Activated naive CD8-positive, alpha-beta T cell treated with anti-CD3 and anti-CD28 coated beads, Interleukin-2, amount 10 ng/mL, durations not matched to agents 7 days and 5 days (primary cell): ENCODE measurements around the gene WSB1. TPM values are rescaled to one million over a fixed set of nuclear protein-coding genes. Genes with fewer than 3 reads are reported as not detected.

ENCODE experiments used
- ATAC-seq: fragments of 150-1000 bp; cut with Tn5 transposase; one replicate; pipeline ENCODE4 v1.10.0; 2021; ENCODE audit warnings: low read depth, moderate library complexity
- POLR2A ChIA-PET: fragments of 350-600 bp; sonication (Branson Sonifier 250); formaldehyde crosslinking; loops from one replicate; lab custom pipeline; 2021; ENCODE audit warnings: antibody characterized with exemption; lab: Charles Lee
- DNase-seq: peaks from one replicate; pipeline ENCODE4 v3.0.0; 2021
- H3K27ac Mint-ChIP-seq: one replicate; pipeline ENCODE4 v1.8.0; 2022; ENCODE audit warnings: mild to moderate bottlenecking, mixed read lengths
- H3K27me3 Mint-ChIP-seq: one replicate; pipeline ENCODE4 v1.8.0; 2022; ENCODE audit warnings: mild to moderate bottlenecking, moderate library complexity, mixed read lengths
- H3K36me3 Mint-ChIP-seq: one replicate; pipeline ENCODE4 v1.8.0; 2021; ENCODE audit warnings: mild to moderate bottlenecking, mixed read lengths
- H3K4me1 Mint-ChIP-seq: one replicate; pipeline ENCODE4 v1.8.0; 2021; ENCODE audit warnings: mixed read lengths
- H3K4me3 Mint-ChIP-seq: one replicate; pipeline ENCODE4 v1.8.0; 2022; ENCODE audit warnings: mild to moderate bottlenecking, moderate library complexity, mixed read lengths
- H3K9me3 Mint-ChIP-seq: one replicate; pipeline ENCODE4 v1.8.0; 2021; ENCODE audit warnings: mixed read lengths
- total RNA-seq, 2 experiments: library from RNA; stranded (reverse); gene quantifications; one replicate each; pipeline ENCODE4 v1.2.3, GENCODE V29; 2021

Gene WSB1
- total RNA-seq, 2 experiments from 2014 or later: 171 to 175 TPM

DNA sequence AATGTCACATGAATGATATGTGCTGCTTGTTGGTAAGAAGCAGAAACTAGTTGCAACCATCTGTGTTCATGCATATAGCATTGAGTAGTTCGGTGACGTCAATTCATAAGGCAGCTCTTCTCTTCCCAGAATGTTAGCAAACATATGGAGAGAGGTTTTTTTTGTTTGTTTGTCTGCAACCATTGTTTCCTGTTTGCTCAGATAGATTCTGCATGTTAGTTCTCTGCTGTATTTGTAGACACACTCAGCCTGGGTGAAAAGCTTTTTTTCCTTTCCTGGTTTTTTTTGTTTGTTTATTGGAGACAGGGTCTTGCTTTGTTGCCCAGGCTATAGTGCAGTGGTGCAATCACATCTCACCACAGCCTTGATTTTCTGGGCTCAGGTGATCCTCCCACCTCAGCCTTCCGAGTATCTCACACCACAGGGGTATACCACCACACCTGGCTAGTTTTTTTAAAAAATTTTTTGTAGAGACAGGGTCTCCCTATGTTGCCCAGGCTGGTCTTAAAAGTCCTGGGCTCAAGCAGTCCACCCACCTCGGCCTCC is 16.7 kb downstream of the WSB1 start:
- no peaks in the 10 kb centered on the region for H3K27me3 Mint-ChIP-seq
- ATAC-seq (no peak), DNase-seq (no peak)
- POLR2A ChIA-PET: no interaction called here
- H3K9me3 Mint-ChIP-seq: no peaks in the 10 kb centered on the region
- no peaks in the 10 kb centered on the region for H3K4me1 Mint-ChIP-seq
- H3K4me3 Mint-ChIP-seq: no peak overlapping the region
- no peak overlapping the region for H3K27ac Mint-ChIP-seq
- H3K36me3 Mint-ChIP-seq: peaks cover 42% of the 10 kb centered on the region

GRCh38 chr17:27313301-27313700 is 19.4 kb downstream of the WSB1 start:
- no peaks in the 10 kb centered on the region for H3K9me3 Mint-ChIP-seq
- H3K4me3 Mint-ChIP-seq: no peak overlapping the region
- POLR2A ChIA-PET: interaction anchor here (0.7 kb wide), 1 partner anchor 199 kb away, joined by 4 read pairs; no protein-coding TSS in a partner anchor
- DNase-seq (no peak), ATAC-seq (no peak)
- no peaks in the 10 kb centered on the region for H3K4me1 Mint-ChIP-seq
- no peak overlapping the region for H3K27ac Mint-ChIP-seq
- H3K27me3 Mint-ChIP-seq: no peaks in the 10 kb centered on the region
- peaks cover 53% of the 10 kb centered on the region for H3K36me3 Mint-ChIP-seq

DNA sequence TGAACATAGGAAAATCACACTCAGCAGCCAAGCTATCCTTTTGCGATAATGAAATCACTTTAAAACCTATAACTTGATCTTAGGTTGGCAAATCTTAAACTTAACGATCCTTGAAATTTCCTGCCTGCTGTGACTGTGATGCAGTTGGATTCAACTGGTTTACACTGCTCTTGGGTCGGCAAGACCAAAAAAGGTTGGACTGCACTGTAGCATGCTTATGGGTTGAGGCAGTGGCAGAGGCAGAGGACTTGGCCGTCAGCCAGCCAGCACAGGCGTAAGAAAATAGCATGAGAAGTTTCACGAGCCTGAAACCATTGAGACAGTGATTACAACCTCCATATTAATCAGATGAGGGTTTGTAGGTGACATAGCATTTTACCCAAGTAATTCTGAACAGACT is 21.4 kb downstream of the WSB1 start:
- Mint-ChIP-seq H3K4me1 (no peaks in the 10 kb centered on the region), H3K9me3 (no peaks in the 10 kb centered on the region), H3K4me3 (no peak overlapping the region), H3K27ac (no peak overlapping the region), H3K27me3 (no peaks in the 10 kb centered on the region), H3K36me3 (peaks cover 51% of the 10 kb centered on the region)
- no peak for DNase-seq
- ATAC-seq: no peak
- POLR2A ChIA-PET: interaction anchor here (1.2 kb wide), 1 partner anchor 22 kb away, joined by 3 read pairs; no protein-coding TSS in a partner anchor

GRCh38 chr17:27315796-27316465 is 22.0 kb downstream of the WSB1 start:
- no peak for DNase-seq
- peaks cover 45% of the 10 kb centered on the region for H3K36me3 Mint-ChIP-seq
- POLR2A ChIA-PET: interaction anchor here (1.2 kb wide), 1 partner anchor 23 kb away, joined by 3 read pairs; no protein-coding TSS in a partner anchor
- no peaks in the 10 kb centered on the region for H3K9me3 Mint-ChIP-seq
- H3K27ac Mint-ChIP-seq: no peak overlapping the region
- no peak for ATAC-seq
- H3K4me3 Mint-ChIP-seq: no peak overlapping the region
- no peaks in the 10 kb centered on the region for H3K4me1 Mint-ChIP-seq
- no peaks in the 10 kb centered on the region for H3K27me3 Mint-ChIP-seq

DNA sequence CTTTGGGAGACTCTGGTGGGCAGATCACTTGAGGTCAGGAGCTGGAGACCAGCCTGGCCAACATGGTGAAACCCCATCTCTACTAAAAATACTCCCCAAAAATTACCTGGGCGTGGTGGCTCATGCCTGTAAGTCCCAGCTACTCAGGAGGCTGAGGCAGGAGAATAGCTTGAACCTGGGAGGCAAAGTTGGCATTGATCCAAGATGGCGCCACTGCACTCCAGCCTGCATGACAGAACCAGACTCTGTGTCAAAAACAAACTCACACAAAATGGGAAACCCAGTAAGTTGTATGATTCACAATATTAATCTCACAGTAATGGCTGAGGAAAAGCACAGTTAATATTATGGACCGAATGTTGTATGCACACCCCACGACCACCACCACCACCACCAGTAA is 24.3 kb downstream of the WSB1 start:
- H3K4me3 Mint-ChIP-seq: no peak overlapping the region
- H3K36me3 Mint-ChIP-seq: peaks cover 29% of the 10 kb centered on the region
- POLR2A ChIA-PET: interaction anchor here (0.7 kb wide), 1 partner anchor 142 kb away, joined by 3 read pairs; no protein-coding TSS in a partner anchor
- no peaks in the 10 kb centered on the region for H3K9me3 Mint-ChIP-seq
- DNase-seq (no peak), ATAC-seq (no peak)
- H3K27me3 Mint-ChIP-seq: no peaks in the 10 kb centered on the region
- H3K27ac Mint-ChIP-seq: no peak overlapping the region
- no peaks in the 10 kb centered on the region for H3K4me1 Mint-ChIP-seq

DNA sequence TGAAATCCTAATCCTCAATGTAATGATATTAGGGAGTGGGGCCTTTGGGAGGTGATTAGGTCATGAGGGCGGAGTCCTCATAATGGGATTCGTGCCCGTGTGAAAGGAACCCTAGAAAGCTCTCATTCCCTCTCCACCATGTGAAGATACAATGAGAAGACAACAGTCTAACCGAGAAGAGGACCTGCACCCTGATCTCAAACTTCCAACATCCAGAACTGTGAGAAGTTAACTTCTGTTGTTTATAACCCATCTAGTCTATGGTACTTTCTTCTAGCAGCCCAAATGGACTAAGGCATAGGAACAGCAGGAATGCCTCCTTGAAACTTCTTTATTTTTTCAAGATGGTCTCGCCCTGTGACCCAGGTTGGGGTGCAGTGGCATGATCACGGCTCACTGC is 24.7 kb downstream of the WSB1 start:
- H3K9me3 Mint-ChIP-seq: no peaks in the 10 kb centered on the region
- DNase-seq (no peak), ATAC-seq (no peak)
- no peak overlapping the region for H3K27ac Mint-ChIP-seq
- H3K36me3 Mint-ChIP-seq: peaks cover 28% of the 10 kb centered on the region
- H3K4me1 Mint-ChIP-seq: no peaks in the 10 kb centered on the region
- H3K4me3 Mint-ChIP-seq: no peak overlapping the region
- POLR2A ChIA-PET: no interaction called here
- H3K27me3 Mint-ChIP-seq: no peaks in the 10 kb centered on the region

DNA sequence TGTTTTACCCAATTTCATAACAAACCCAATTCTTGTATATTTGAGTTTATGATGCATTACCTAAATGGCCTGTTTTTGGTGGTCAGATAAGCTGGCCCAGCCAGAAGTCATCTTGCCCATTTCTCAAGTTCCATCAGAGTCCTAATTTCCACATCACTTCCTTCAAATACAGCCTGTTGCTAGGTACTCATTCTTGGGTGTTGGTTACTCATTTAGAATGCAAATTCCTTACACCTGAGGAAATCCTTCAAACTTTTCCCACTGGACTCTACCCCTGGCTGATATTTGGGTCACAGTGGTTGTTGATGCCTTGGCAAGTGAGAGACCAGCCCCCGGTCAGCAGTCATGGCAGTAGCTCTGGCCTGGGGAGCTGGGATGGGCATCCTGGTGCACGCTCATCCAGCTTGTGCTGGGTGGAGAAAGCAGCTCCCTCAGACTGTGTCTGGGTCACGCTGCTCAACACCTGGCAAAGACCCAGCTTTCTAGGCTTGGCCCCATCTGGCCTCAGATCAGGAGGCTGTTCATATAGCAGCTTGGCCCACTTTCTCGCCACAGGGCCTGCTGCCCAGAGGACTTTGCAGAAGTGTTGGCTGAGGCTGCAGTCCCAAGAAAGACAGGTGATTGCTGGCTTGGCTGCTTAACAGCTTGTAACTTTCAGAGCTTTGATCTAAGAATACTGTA is 25.8 kb downstream of the WSB1 start:
- POLR2A ChIA-PET: no interaction called here
- no peak for DNase-seq
- Mint-ChIP-seq H3K4me3 (no peak overlapping the region), H3K9me3 (no peaks in the 10 kb centered on the region), H3K27me3 (no peaks in the 10 kb centered on the region), H3K36me3 (peaks cover 25% of the 10 kb centered on the region), H3K27ac (no peak overlapping the region), H3K4me1 (peaks cover 3% of the 10 kb centered on the region)
- ATAC-seq: no peak

GRCh38 chr17:27320222-27320560 is 26.3 kb downstream of the WSB1 start:
- Mint-ChIP-seq H3K9me3 (no peaks in the 10 kb centered on the region), H3K4me1 (peaks cover 3% of the 10 kb centered on the region), H3K27me3 (no peaks in the 10 kb centered on the region), H3K4me3 (no peak overlapping the region), H3K27ac (no peak overlapping the region), H3K36me3 (peaks cover 20% of the 10 kb centered on the region)
- POLR2A ChIA-PET: no interaction called here
- no peak for ATAC-seq
- no peak for DNase-seq

- ATAC-seq: no peak
- POLR2A ChIA-PET: no interaction called here
- Mint-ChIP-seq H3K4me1 (peaks cover 3% of the 10 kb centered on the region), H3K36me3 (peaks cover 10% of the 10 kb centered on the region), H3K4me3 (no peak overlapping the region), H3K27ac (no peak overlapping the region), H3K9me3 (no peaks in the 10 kb centered on the region), H3K27me3 (no peaks in the 10 kb centered on the region)
- DNase-seq: no peak
Measured at GRCh38 chr17:27321372-27321771, 27.5 kb downstream of the WSB1 start.

DNA sequence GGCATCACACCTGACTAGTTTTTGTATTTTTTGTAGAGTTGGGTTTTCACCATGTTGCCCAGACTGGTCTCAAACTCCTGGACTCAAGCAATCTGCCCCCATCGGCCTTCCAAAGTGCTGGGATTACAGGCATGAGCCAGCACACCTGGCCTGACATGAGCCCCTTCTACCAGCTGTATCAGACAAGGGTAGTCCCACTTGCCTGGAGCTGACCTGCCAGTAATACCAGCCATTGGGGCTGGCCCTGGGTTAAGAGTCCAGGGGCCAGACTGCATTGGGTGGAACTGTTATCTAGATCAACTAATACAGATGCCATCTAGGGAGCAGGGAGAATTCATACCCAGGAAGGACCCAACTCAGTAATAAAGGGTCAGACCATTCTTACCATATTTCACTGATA is 28.1 kb downstream of the WSB1 start:
- peaks cover 3% of the 10 kb centered on the region for H3K4me1 Mint-ChIP-seq
- H3K27ac Mint-ChIP-seq: no peak overlapping the region
- no peaks in the 10 kb centered on the region for H3K27me3 Mint-ChIP-seq
- peaks cover 4% of the 10 kb centered on the region for H3K36me3 Mint-ChIP-seq
- ATAC-seq (no peak), DNase-seq (no peak)
- no peaks in the 10 kb centered on the region for H3K9me3 Mint-ChIP-seq
- no peak overlapping the region for H3K4me3 Mint-ChIP-seq
- POLR2A ChIA-PET: interaction anchor here (1.0 kb wide), 1 partner anchor 27 kb away, joined by 3 read pairs; no protein-coding TSS in a partner anchor

GRCh38 chr17:27322690-27323508 is 29.0 kb downstream of the WSB1 start:
- Mint-ChIP-seq H3K9me3 (no peaks in the 10 kb centered on the region), H3K4me1 (peaks cover 3% of the 10 kb centered on the region), H3K36me3 (peaks cover 3% of the 10 kb centered on the region), H3K4me3 (no peak overlapping the region), H3K27me3 (no peaks in the 10 kb centered on the region), H3K27ac (no peak overlapping the region)
- DNase-seq (no peak), ATAC-seq (no peak)
- POLR2A ChIA-PET: interaction anchor here (1.0 kb wide), 1 partner anchor 28 kb away, joined by 3 read pairs; no protein-coding TSS in a partner anchor

GRCh38 chr17:27323538-27324215 is 29.8 kb downstream of the WSB1 start:
- POLR2A ChIA-PET: no interaction called here
- DNase-seq (no peak), ATAC-seq (no peak)
- Mint-ChIP-seq H3K27me3 (no peaks in the 10 kb centered on the region), H3K36me3 (no peaks in the 10 kb centered on the region), H3K4me3 (no peak overlapping the region), H3K27ac (no peak overlapping the region), H3K4me1 (peaks cover 3% of the 10 kb centered on the region), H3K9me3 (no peaks in the 10 kb centered on the region)
